HEK293 (cell line): Measurements from ENCODE around the gene CCDC102B.

Source experiments
- CTCF ChIA-PET: fragments of 350-600 bp; formaldehyde crosslinking; extraction: SDS; loops from one replicate; lab custom pipeline; 2021; ENCODE audit warnings: antibody characterized with exemption; lab: Yijun Ruan, JAX
- POLR2A ChIA-PET: fragments of 300-600 bp; formaldehyde crosslinking; extraction: SDS; loops from one replicate; lab custom pipeline; 2020; ENCODE audit warnings: antibody characterized with exemption, inconsistent platforms; lab: Yijun Ruan, JAX
- H3K27ac ChIP-seq: fragments of 200-500 bp; sonication (Bioruptor generic); 2 replicates; pipeline ENCODE4 v1.5.1; 2014; ENCODE audit warnings: low read depth, low read length, control low read depth, inconsistent platforms; ENCODE audit errors: extremely low read depth
- H3K36me3 ChIP-seq, 2 experiments: fragments of 200-500 bp in 1 of 2; sonication (Bioruptor generic) in 1 of 2; 1 replicate in 1 of 2; 2 replicates in 1 of 2; pipeline ENCODE4 v1.5.1; 2014 to 2017; ENCODE audit warnings: inconsistent platforms in 2 of 2, low read length in 2 of 2; ENCODE audit not compliant: control insufficient read depth in 2 of 2, insufficient read depth in 1 of 2
- H3K4me1 ChIP-seq: fragments of 200-500 bp; sonication (Bioruptor generic); 2 replicates; pipeline ENCODE4 v1.5.1; 2014; ENCODE audit warnings: mild to moderate bottlenecking, low read length, inconsistent platforms; ENCODE audit not compliant: control insufficient read depth, insufficient read depth
- H3K4me3 ChIP-seq: 2 replicates; pipeline ENCODE4 v1.5.1; 2011; ENCODE audit warnings: low read depth, mild to moderate bottlenecking, control low read depth, low read length, moderate library complexity
- H3K9me3 ChIP-seq: fragments of 200-500 bp; sonication (Bioruptor generic); 2 replicates; pipeline ENCODE4 v1.5.1; 2014; ENCODE audit warnings: low read depth, low read length, inconsistent platforms; ENCODE audit not compliant: control insufficient read depth, insufficient read depth
- SP3 ChIP-seq: fragments of 450-650 bp; formaldehyde crosslinking; IDR thresholded peaks from 2 replicates; pipeline ENCODE4 v1.5.1; 2016; ENCODE audit warnings: missing biosample characterization, missing genetic modification characterization
- WT1 ChIP-seq: fragments of 450-650 bp; formaldehyde crosslinking; IDR thresholded peaks from 2 replicates; pipeline ENCODE4 v1.5.1; 2016; ENCODE audit warnings: missing biosample characterization, missing genetic modification characterization
- YY1 ChIP-seq: fragments of 450-650 bp; formaldehyde crosslinking; IDR thresholded peaks from 2 replicates; pipeline ENCODE4 v1.5.1; 2018; ENCODE audit warnings: missing biosample characterization, missing genetic modification characterization
- ZNF10 ChIP-seq: fragments of 450-650 bp; formaldehyde crosslinking; IDR thresholded peaks from 2 replicates; pipeline ENCODE4 v1.5.1; 2017; ENCODE audit warnings: missing biosample characterization, missing genetic modification characterization
- ZNF174 ChIP-seq: fragments of 450-650 bp; formaldehyde crosslinking; IDR thresholded peaks from 2 replicates; pipeline ENCODE4 v1.5.0; 2017; ENCODE audit warnings: missing biosample characterization, mild to moderate bottlenecking, missing genetic modification characterization
- ZNF610 ChIP-seq: fragments of 450-650 bp; formaldehyde crosslinking; IDR thresholded peaks from 2 replicates; pipeline ENCODE4 v1.5.1; 2016; ENCODE audit warnings: missing biosample characterization, missing genetic modification characterization, borderline replicate concordance
- ZNF621 ChIP-seq: fragments of 450-650 bp; formaldehyde crosslinking; IDR thresholded peaks from 2 replicates; pipeline ENCODE4 v1.5.1; 2017; ENCODE audit warnings: missing biosample characterization, missing genetic modification characterization
- ZNF664 ChIP-seq: fragments of 450-650 bp; formaldehyde crosslinking; IDR thresholded peaks from 2 replicates; pipeline ENCODE4 v1.5.1; 2016; ENCODE audit warnings: missing biosample characterization, missing genetic modification characterization
- ZNF785 ChIP-seq: fragments of 450-650 bp; formaldehyde crosslinking; IDR thresholded peaks from 2 replicates; pipeline ENCODE4 v1.5.1; 2016; ENCODE audit warnings: missing biosample characterization, missing genetic modification characterization
- ZNF837 ChIP-seq: fragments of 450-650 bp; formaldehyde crosslinking; IDR thresholded peaks from 2 replicates; pipeline ENCODE4 v1.5.1; 2016; ENCODE audit warnings: missing biosample characterization, missing genetic modification characterization
- TF ChIP-seq, protein P1 (sequence below): fragments of 450-650 bp; formaldehyde crosslinking; IDR thresholded peaks from 2 replicates; pipeline ENCODE4 v1.5.0; 2017; ENCODE audit warnings: missing biosample characterization, missing genetic modification characterization, borderline replicate concordance
- TF ChIP-seq, protein P2 (sequence below): fragments of 450-650 bp; formaldehyde crosslinking; IDR thresholded peaks from 2 replicates; pipeline ENCODE4 v1.5.1; 2017; ENCODE audit warnings: missing biosample characterization, missing genetic modification characterization
- TF ChIP-seq, protein P3 (sequence below): fragments of 450-650 bp; formaldehyde crosslinking; IDR thresholded peaks from 2 replicates; pipeline ENCODE4 v1.5.1; 2016; ENCODE audit warnings: missing biosample characterization, missing genetic modification characterization
- TF ChIP-seq, protein P4 (sequence below): fragments of 450-650 bp; formaldehyde crosslinking; IDR thresholded peaks from 2 replicates; pipeline ENCODE4 v1.5.1; 2016; ENCODE audit warnings: missing biosample characterization, missing genetic modification characterization
- TF ChIP-seq, protein P5 (sequence below): fragments of 450-650 bp; formaldehyde crosslinking; IDR thresholded peaks from 2 replicates; pipeline ENCODE4 v1.5.1; 2016; ENCODE audit warnings: missing biosample characterization, missing genetic modification characterization, low read depth

CCDC102B gene

DNA sequence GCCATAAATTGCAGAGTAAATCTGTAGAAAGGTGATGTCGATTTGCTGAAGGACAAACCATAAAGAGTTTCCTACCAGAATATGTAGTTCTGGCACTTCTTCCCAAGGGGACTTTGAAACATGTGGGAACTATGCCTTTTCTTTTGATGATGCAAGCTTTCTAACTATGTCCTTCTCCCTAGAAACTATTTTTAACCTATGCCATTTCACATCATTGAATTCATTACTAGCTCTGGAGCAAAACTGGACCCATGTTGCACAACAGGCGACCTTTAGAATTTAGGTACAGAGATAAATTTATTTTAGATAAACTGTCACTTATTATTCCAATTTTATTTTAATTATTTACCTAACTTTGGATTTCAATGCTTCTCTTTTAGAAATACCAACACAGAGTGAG, 186.5 kb downstream of the CCDC102B start:
- H3K9me3 ChIP-seq, result no peaks in the 10 kb centered on the region; the same call in 1 of the 2 replicates
- TF ChIP-seq SP3 (no peak), ZNF837 (tag by site-specific recombination) (no peak), YY1 (tag by site-specific recombination) (no peak)
- TF ChIP-seq, protein P1, sequence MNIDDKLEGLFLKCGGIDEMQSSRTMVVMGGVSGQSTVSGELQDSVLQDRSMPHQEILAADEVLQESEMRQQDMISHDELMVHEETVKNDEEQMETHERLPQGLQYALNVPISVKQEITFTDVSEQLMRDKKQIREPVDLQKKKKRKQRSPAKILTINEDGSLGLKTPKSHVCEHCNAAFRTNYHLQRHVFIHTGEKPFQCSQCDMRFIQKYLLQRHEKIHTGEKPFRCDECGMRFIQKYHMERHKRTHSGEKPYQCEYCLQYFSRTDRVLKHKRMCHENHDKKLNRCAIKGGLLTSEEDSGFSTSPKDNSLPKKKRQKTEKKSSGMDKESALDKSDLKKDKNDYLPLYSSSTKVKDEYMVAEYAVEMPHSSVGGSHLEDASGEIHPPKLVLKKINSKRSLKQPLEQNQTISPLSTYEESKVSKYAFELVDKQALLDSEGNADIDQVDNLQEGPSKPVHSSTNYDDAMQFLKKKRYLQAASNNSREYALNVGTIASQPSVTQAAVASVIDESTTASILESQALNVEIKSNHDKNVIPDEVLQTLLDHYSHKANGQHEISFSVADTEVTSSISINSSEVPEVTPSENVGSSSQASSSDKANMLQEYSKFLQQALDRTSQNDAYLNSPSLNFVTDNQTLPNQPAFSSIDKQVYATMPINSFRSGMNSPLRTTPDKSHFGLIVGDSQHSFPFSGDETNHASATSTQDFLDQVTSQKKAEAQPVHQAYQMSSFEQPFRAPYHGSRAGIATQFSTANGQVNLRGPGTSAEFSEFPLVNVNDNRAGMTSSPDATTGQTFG (tag by site-specific recombination), result no peak
- TF ChIP-seq, protein P2, sequence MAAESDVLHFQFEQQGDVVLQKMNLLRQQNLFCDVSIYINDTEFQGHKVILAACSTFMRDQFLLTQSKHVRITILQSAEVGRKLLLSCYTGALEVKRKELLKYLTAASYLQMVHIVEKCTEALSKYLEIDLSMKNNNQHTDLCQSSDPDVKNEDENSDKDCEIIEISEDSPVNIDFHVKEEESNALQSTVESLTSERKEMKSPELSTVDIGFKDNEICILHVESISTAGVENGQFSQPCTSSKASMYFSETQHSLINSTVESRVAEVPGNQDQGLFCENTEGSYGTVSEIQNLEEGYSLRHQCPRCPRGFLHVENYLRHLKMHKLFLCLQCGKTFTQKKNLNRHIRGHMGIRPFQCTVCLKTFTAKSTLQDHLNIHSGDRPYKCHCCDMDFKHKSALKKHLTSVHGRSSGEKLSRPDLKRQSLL (tag by site-specific recombination), result no peak
- TF ChIP-seq, all 188 proteins: peak for 0
- no peaks in the 10 kb centered on the region for H3K36me3 ChIP-seq
- H3K4me1 ChIP-seq, result no peaks in the 10 kb centered on the region
- H3K4me3 ChIP-seq, result no peak overlapping the region
- CTCF ChIA-PET, result no interaction called here
- POLR2A ChIA-PET, result no interaction called here
- no peak overlapping the region for H3K27ac ChIP-seq

DNA sequence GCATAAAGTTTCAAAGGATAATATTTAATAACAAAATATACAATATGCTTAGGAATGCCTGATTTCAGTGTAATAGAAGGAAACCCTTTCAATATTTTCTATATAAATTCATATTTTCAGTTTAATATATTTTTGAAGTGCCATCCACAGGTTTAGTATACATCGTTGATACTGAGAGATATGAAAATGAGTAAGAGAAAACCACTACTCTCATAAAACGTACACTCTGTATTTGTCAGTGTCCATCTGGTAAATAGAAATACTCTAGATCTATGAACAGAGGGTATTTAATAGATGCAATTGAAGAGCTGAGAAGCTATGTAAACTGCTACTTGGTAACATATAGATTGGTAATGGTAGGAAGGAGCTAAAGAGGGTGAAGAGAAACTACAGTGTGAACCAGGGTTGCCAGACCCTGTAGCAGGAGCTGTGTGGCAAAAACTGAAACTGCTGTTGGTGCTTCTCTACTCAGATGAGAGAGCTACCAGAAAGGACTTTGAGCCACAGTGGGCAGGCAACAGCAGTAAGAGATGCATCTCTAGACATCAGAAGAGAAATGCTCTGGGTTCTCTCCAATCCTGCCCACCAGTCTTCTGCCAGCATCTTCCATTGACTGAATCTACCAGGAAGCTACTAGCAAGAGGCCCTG, 187.4 kb downstream of the CCDC102B start:
- no peaks in the 10 kb centered on the region for H3K4me1 ChIP-seq
- H3K4me3 ChIP-seq, result no peak overlapping the region
- POLR2A ChIA-PET, result no interaction called here
- H3K27ac ChIP-seq, result no peak overlapping the region
- no peaks in the 10 kb centered on the region for H3K36me3 ChIP-seq
- TF ChIP-seq, protein P3, sequence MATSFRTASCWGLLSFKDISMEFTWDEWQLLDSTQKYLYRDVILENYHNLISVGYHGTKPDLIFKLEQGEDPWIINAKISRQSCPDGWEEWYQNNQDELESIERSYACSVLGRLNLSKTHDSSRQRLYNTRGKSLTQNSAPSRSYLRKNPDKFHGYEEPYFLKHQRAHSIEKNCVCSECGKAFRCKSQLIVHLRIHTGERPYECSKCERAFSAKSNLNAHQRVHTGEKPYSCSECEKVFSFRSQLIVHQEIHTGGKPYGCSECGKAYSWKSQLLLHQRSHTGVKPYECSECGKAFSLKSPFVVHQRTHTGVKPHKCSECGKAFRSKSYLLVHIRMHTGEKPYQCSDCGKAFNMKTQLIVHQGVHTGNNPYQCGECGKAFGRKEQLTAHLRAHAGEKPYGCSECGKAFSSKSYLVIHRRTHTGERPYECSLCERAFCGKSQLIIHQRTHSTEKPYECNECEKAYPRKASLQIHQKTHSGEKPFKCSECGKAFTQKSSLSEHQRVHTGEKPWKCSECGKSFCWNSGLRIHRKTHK (tag by site-specific recombination), result no peak
- TF ChIP-seq ZNF664 (tag by site-specific recombination) (no peak), ZNF785 (tag by site-specific recombination) (no peak), ZNF10 (tag by site-specific recombination) (no peak), ZNF610 (tag by site-specific recombination) (no peak), ZNF621 (tag by site-specific recombination) (no peak), WT1 (no peak), ZNF174 (tag by site-specific recombination) (no peak)
- TF ChIP-seq, protein P4, sequence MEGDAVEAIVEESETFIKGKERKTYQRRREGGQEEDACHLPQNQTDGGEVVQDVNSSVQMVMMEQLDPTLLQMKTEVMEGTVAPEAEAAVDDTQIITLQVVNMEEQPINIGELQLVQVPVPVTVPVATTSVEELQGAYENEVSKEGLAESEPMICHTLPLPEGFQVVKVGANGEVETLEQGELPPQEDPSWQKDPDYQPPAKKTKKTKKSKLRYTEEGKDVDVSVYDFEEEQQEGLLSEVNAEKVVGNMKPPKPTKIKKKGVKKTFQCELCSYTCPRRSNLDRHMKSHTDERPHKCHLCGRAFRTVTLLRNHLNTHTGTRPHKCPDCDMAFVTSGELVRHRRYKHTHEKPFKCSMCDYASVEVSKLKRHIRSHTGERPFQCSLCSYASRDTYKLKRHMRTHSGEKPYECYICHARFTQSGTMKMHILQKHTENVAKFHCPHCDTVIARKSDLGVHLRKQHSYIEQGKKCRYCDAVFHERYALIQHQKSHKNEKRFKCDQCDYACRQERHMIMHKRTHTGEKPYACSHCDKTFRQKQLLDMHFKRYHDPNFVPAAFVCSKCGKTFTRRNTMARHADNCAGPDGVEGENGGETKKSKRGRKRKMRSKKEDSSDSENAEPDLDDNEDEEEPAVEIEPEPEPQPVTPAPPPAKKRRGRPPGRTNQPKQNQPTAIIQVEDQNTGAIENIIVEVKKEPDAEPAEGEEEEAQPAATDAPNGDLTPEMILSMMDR (tag by site-specific recombination), result no peak
- TF ChIP-seq, protein P5, sequence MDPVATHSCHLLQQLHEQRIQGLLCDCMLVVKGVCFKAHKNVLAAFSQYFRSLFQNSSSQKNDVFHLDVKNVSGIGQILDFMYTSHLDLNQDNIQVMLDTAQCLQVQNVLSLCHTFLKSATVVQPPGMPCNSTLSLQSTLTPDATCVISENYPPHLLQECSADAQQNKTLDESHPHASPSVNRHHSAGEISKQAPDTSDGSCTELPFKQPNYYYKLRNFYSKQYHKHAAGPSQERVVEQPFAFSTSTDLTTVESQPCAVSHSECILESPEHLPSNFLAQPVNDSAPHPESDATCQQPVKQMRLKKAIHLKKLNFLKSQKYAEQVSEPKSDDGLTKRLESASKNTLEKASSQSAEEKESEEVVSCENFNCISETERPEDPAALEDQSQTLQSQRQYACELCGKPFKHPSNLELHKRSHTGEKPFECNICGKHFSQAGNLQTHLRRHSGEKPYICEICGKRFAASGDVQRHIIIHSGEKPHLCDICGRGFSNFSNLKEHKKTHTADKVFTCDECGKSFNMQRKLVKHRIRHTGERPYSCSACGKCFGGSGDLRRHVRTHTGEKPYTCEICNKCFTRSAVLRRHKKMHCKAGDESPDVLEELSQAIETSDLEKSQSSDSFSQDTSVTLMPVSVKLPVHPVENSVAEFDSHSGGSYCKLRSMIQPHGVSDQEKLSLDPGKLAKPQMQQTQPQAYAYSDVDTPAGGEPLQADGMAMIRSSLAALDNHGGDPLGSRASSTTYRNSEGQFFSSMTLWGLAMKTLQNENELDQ, result no peak
- TF ChIP-seq, all 188 proteins: peak for 0
- no peaks in the 10 kb centered on the region; the same call in 1 of the 2 replicates for H3K9me3 ChIP-seq
- CTCF ChIA-PET, result interaction anchor here (1.2 kb wide), 1 partner anchor 28 kb away, joined by 4 read pairs; no protein-coding TSS in a partner anchor
